G401 (cell line): ENCODE measurements around the gene OLFM1. TPM values are rescaled to one million over a fixed set of nuclear protein-coding genes. Genes with fewer than 3 reads are reported as not detected.
A peak's percentile ranks its signal among the peaks of the same experiment; 100 is the strongest.

Source experiments
- DNase-seq: peaks from one replicate; pipeline ENCODE4 v3.0.0-alpha.2; 2015; ENCODE audit warnings: low spot score
- in situ Hi-C: cut with HindIII; loops from 2 replicates; pipeline ENCODE4 v1.10.0; 2016; ENCODE audit warnings: low sequenced_read_pairs, mixed read lengths
- total RNA-seq: library from RNA; depleted of rRNA; stranded (reverse); fragments of >200 nt; shearing (Covaris generic); gene quantifications from 2 replicates; pipeline ENCODE4 v1.2.3, GENCODE V29; 2014

OLFM1 gene
- total RNA-seq, 1 experiment from 2014 or later = 6.5 TPM

- in situ Hi-C loops = no loop called here
- DNase-seq = no peak
Observed at GRCh38 chr9:135122316-135122715, 34.8 kb downstream of the OLFM1 start.

GRCh38 chr9:135123126-135123772 is 35.8 kb downstream of the OLFM1 start:
- in situ Hi-C loops = no loop called here
- DNase-seq = no peak

- DNase-seq = peak; percentile 92
- in situ Hi-C loops = no loop called here
Observed at GRCh38 chr9:135123773-135124134, 36.3 kb downstream of the OLFM1 start.

GRCh38 chr9:135126451-135127187 is 39.2 kb downstream of the OLFM1 start:
- DNase-seq = peak; percentile 83
- in situ Hi-C loops = no loop called here

- in situ Hi-C loops = no loop called here
Observed at GRCh38 chr9:135127718-135128670, 40.5 kb downstream of the OLFM1 start.

GRCh38 chr9:135129137-135129695 is 41.7 kb downstream of the OLFM1 start:
- in situ Hi-C loops = no loop called here
- DNase-seq = no peak

More at GRCh38 chr9:135127718-135128670, 40.5 kb downstream of the OLFM1 start:
- DNase-seq = no peak

GRCh38 chr9:135130207-135130976 is 42.9 kb downstream of the OLFM1 start:
- DNase-seq = no peak
- in situ Hi-C loops = no loop called here

- in situ Hi-C loops = no loop called here
- no peak for DNase-seq
Observed at GRCh38 chr9:135131488-135131887, 44.0 kb downstream of the OLFM1 start.

DNA sequence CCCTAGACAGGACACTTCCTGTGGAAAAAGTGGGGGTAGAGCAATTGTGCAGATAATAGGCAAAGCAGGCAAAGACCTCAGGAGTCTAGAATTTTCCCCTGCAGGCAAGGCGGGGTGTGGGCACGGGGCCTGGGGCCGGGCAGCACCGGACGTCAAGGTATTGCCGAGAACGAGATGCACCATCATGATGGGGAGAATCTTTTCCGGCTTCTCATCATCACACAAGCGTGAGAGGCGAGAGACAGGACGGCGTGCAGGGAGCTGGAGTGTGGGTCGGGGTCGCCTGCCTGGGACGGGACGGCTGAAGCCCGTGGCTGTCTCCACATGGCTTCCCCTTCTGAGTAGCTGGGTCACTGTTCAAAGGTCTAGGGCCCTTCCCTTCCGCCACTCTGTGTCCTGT is 44.5 kb downstream of the OLFM1 start:
- in situ Hi-C loops = no loop called here
- DNase-seq = no peak

DNA sequence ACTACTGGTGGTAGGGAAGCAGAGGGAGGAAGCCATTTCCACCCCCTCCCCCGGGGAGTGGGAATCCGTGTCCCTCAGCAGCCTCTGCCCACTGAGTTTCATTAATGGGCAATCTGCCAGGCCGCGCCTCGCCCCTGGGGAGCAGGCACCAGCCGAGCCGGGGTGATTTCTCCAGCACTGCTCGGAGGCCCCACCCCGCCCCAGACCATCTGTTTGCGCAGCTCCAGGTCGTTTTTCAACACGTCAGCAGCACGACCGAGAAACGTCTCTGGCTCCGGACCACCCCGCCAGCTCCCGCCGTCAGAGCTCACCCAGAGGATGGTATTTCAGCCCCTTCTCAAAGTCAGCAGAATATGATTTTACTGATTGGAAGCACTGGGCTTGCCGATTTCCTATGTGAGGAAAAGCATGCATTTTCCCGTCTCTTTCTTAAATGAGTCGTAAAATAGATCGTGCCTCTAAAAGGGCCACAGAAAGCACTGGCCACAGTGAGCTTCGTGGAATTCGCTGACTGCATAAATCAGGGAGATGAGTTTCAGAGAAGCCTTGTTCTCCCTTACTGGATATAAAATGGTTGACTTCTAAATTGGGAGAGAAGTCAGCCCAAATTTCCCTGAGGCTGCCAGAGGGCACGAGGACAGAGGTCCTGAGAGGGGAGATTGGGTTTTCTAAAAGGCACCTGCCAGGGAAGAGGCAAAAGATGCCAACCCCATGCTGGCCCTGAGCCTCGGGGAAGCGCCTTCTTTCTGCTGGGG is 47.0 kb downstream of the OLFM1 start:
- DNase-seq = peak; percentile 20
- in situ Hi-C loops = no loop called here

- DNase-seq = no peak
- in situ Hi-C loops = no loop called here
Observed at GRCh38 chr9:135135171-135135928, 47.9 kb downstream of the OLFM1 start.

GRCh38 chr9:135135929-135136315 is 48.5 kb downstream of the OLFM1 start:
- in situ Hi-C loops = no loop called here
- no peak for DNase-seq

- DNase-seq = peak; percentile 31
- in situ Hi-C loops = no loop called here
Observed at GRCh38 chr9:135136481-135136880, 49.0 kb downstream of the OLFM1 start.

GRCh38 chr9:135136991-135137832 is 49.7 kb downstream of the OLFM1 start:
- DNase-seq = peak; percentile 89
- in situ Hi-C loops = no loop called here

DNA sequence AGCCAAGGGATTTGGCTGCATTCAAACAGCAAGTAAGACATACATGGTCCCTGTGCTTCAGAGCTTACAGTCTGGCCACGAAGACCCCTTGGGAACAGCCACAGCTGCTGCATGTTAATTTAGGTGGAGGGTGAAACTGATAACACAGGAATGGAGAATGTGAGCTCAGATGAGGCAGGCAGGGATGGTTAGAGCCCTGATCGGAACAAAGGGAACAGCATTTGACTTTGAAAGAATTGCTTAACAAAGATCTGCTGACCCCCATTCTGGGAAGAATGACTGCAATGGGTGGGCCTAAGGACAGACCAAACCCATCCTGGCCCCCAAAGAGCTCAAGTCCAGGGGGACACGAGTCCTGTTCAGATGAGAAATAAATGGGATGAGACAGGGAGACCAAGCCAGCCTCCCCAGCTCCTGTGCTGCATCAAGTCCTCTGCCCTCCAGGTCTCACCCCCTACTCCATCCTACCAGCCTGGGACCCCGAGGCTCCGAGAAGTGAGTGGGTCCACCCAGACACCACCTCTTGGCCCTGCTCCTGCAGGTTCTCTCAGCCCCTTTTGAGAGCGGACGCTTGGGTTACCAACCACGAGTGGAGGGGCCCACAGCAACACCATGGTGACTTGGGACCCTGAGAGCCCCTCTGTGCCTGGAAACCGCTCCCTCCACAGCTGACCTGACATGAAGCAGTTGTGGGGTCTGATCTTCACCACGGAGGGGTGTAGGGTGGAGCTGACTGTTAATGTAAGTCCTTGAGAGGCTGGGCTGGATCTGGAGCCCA is 50.8 kb downstream of the OLFM1 start:
- in situ Hi-C loops = no loop called here
- DNase-seq = no peak

DNA sequence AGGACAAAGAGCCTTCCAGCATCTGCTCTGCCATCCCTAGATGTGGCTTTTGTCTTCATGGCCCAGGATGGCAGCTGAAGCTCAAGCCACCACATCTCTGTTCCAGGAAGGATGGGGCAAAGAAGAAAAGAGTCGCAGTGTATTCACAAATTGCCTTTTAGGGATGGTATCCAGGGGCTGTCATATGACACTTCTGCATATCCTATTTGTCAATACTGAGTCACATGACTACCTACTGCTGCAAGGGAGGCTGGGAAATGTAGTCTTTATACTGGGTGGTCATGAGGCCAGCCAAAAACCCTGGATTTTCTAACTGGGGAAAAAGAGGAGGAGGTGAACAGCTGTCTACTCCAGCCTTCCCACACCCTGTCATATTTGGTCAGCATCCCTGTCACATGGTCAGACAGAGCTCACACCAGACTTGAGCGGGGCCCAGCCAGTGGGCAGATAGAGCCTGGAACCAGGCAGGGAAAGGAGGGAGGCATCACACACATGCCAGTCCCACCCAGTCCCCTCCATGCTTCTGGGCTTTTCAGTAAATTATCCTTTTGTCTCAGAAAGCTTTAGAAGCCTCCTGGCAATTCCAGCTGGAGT is 52.0 kb downstream of the OLFM1 start:
- in situ Hi-C loops = no loop called here
- peak; percentile 55 for DNase-seq
